ENCODE measurements around the gene COPZ2. TPM values are rescaled to one million over a fixed set of nuclear protein-coding genes. Genes with fewer than 3 reads are reported as not detected.

The COPZ2 gene
- total RNA-seq, 1 donor from 2014 or later: 49.4 TPM

- H3K4me3 Mint-ChIP-seq (ENCODE audit: unreplicated experiment): no peak overlapping the region
- TF ChIP-seq CTCF (IDR thresholded peaks at IDR 0.05): no peak
- H3K27me3 Mint-ChIP-seq (ENCODE audit: unreplicated experiment): no peaks in the 10 kb centered on the region
- peaks cover 27% of the 10 kb centered on the region for H3K4me1 Mint-ChIP-seq (ENCODE audit: unreplicated experiment)
- no peak overlapping the region for H3K27ac Mint-ChIP-seq (ENCODE audit: unreplicated experiment)
- no peaks in the 10 kb centered on the region for H3K36me3 Mint-ChIP-seq (ENCODE audit: unreplicated experiment)
- no peaks in the 10 kb centered on the region for H3K9me3 Mint-ChIP-seq (ENCODE audit: unreplicated experiment)
- no peak for DNase-seq (ENCODE audit: extremely low spot score, unreplicated experiment)
These were observed 7.9 kb upstream of the COPZ2 start for GRCh38 chr17:48045316-48046001.

GRCh38 chr17:48044851-48045250 lies 7.3 kb upstream of the COPZ2 start:
- no peaks in the 10 kb centered on the region for H3K9me3 Mint-ChIP-seq (ENCODE audit: unreplicated experiment)
- H3K27ac Mint-ChIP-seq (ENCODE audit: unreplicated experiment): no peak overlapping the region
- no peak overlapping the region for H3K4me3 Mint-ChIP-seq (ENCODE audit: unreplicated experiment)
- H3K4me1 Mint-ChIP-seq (ENCODE audit: unreplicated experiment): peaks cover 21% of the 10 kb centered on the region
- H3K27me3 Mint-ChIP-seq (ENCODE audit: unreplicated experiment): no peaks in the 10 kb centered on the region
- DNase-seq (ENCODE audit: extremely low spot score, unreplicated experiment): no peak
- no peaks in the 10 kb centered on the region for H3K36me3 Mint-ChIP-seq (ENCODE audit: unreplicated experiment)
- no peak for TF ChIP-seq CTCF (IDR thresholded peaks at IDR 0.05)

GRCh38 chr17:48043176-48043575 lies 5.6 kb upstream of the COPZ2 start:
- Mint-ChIP-seq H3K27me3 (ENCODE audit: unreplicated experiment) (no peaks in the 10 kb centered on the region), H3K36me3 (ENCODE audit: unreplicated experiment) (no peaks in the 10 kb centered on the region), H3K4me1 (ENCODE audit: unreplicated experiment) (peaks cover 17% of the 10 kb centered on the region), H3K4me3 (ENCODE audit: unreplicated experiment) (no peak overlapping the region), H3K9me3 (ENCODE audit: unreplicated experiment) (no peaks in the 10 kb centered on the region), H3K27ac (ENCODE audit: unreplicated experiment) (no peak overlapping the region)
- DNase-seq (ENCODE audit: extremely low spot score, unreplicated experiment): no peak
- no peak for TF ChIP-seq CTCF (IDR thresholded peaks at IDR 0.05)

- Mint-ChIP-seq H3K9me3 (ENCODE audit: unreplicated experiment) (no peaks in the 10 kb centered on the region), H3K27me3 (ENCODE audit: unreplicated experiment) (no peaks in the 10 kb centered on the region), H3K4me1 (ENCODE audit: unreplicated experiment) (peaks cover 17% of the 10 kb centered on the region), H3K36me3 (ENCODE audit: unreplicated experiment) (no peaks in the 10 kb centered on the region), H3K4me3 (ENCODE audit: unreplicated experiment) (no peak overlapping the region), H3K27ac (ENCODE audit: unreplicated experiment) (peak overlapping the region; percentile 38)
- TF ChIP-seq CTCF (IDR thresholded peaks at IDR 0.05): no peak
- DNase-seq (ENCODE audit: extremely low spot score, unreplicated experiment): no peak
These were observed 1.1 kb upstream of the COPZ2 start for GRCh38 chr17:48038687-48039086.

- H3K27ac Mint-ChIP-seq (ENCODE audit: unreplicated experiment): peak overlapping the region; percentile 82
- no peaks in the 10 kb centered on the region for H3K36me3 Mint-ChIP-seq (ENCODE audit: unreplicated experiment)
These were observed 284 bp upstream of the COPZ2 start for GRCh38 chr17:48037838-48038323.

More at GRCh38 chr17:48037838-48038323, 284 bp upstream of the COPZ2 start:
- TF ChIP-seq CTCF (IDR thresholded peaks at IDR 0.05): no peak
- Mint-ChIP-seq H3K4me3 (ENCODE audit: unreplicated experiment) (peak overlapping the region; percentile 77), H3K27me3 (ENCODE audit: unreplicated experiment) (no peaks in the 10 kb centered on the region), H3K9me3 (ENCODE audit: unreplicated experiment) (no peaks in the 10 kb centered on the region), H3K4me1 (ENCODE audit: unreplicated experiment) (peaks cover 17% of the 10 kb centered on the region)
- DNase-seq (ENCODE audit: extremely low spot score, unreplicated experiment): no peak
